ENCODE measurements around the gene IL17RD.

Gene IL17RD

GRCh38 chr3:57130571-57131209 lies 34.5 kb downstream of the IL17RD start:
- no peak for DNase-seq

DNA sequence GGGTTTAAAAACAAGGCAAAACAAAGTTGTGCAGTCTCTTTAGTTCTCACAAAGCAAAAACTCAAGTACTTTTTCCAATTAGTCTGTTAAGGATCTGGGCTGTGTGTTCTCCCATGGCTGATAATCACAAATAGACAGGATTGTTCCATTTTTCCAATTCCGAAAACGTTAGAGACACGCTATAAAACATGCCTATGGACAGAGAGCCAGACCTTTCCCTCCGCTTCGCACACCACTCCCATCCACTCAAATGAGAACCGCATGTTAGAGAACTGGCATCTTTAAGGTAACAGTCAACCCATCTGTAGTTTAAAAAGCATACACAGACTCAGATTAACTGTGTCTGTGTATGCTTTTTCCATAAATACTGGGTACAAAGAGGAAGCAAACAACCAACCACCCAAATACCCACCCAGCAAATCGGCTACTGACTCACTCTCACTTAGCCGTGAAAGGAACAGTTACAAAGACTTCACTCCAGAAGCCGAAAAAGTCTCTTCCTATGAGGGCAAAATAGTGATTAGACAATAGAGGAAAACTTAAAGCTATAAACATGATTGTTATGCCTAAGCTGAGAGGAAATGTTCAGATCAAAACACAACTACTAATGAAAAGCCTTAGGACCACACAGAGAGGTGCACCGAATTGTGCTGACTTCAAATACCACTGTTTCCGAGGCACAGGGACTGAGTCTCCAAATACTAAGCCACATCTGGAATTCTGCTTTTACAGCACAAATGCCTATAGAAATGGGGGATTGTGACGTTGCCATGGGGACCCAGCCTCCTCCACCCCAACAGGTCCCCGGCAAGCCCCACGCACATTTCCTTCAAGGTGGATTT lies 36.1 kb downstream of the IL17RD start:
- no peak for DNase-seq

DNA sequence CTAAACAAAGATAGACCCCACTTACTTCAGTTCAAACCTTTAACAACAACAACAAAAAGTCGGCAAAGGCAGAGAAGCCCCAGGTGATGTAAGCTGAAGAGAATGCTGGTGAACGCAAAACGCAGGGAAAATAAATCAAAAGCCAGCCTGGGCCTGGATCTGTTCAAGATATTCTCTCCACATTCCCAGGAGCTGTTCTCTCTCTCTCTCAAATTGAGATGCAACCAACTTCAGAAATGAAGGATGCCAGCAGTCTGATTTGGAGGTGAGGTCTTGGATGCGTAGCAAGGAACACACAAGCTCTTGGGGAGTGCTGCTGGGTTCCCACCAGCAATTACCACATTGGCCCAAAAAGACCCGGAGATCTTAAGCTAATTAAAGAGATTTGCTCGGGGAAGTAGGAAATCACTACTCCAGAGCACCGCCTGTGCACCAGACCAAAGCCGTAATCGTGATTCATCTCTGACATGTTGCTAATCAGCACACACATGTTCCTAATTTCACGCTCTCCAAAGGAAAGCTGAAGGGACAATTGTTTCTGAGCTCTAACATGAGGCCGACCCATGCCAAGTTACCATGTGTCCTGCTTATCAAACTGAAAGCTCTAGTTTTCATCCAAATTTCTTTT lies 37.1 kb downstream of the IL17RD start:
- DNase-seq, result no peak

GRCh38 chr3:57126244-57126643 lies 38.9 kb downstream of the IL17RD start:
- DNase-seq, result no peak

DNA sequence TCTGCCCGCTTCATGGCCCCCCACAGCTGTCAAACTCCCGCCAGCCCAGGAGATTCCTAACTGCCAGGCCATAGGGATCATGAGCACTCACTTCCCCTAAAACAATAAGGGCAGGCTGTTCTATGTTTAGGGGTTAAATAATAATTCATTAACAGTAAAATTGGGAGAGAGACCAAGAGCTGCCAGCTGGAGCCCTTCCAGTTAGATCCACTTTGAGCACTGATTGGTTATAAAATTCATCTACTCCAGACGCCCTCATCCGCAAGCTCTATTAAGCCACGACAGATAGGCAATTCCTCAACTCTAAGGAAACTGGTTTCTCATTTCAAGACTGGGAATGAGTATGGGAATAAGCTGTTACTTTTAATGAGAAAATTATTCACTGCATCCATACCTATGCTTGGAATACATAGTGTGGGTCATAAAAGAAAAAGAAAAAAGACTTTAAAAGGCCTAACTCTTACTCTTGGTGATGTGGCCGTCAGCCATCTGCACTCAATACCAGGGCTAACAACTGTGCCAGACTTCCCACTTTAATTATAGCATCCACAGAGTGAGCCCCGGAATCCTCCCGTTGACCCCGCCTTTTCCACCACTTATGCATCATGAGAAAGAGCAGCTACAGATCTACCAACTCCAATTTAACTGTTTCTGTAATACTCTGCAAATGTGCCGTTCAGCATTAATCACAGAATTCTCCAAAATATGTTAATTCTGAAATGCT lies 44.5 kb downstream of the IL17RD start:
- DNase-seq, result no peak

DNA sequence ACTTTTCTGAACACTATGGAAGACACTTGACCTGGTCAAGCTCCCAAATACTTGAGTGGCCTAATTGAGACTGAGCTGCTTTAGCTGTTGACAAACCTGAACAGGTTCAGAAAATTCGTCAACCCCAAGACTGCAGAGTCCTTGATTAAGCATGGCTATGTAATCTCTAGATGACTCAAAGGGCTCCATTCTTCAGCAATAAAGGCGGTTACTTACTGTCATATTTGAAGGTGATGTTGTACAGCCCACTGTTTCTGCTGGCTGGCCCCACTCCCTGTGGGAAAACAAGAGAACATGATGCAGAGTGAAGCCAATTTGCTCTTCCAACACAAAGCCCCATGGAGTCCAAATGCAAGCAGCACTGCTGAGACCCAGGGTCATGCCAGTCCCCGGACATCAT lies 45.1 kb downstream of the IL17RD start:
- no peak for DNase-seq

GRCh38 chr3:57118254-57118653 lies 46.9 kb downstream of the IL17RD start:
- DNase-seq, result no peak

GRCh38 chr3:57116501-57116900 lies 48.7 kb downstream of the IL17RD start:
- no peak for DNase-seq

DNA sequence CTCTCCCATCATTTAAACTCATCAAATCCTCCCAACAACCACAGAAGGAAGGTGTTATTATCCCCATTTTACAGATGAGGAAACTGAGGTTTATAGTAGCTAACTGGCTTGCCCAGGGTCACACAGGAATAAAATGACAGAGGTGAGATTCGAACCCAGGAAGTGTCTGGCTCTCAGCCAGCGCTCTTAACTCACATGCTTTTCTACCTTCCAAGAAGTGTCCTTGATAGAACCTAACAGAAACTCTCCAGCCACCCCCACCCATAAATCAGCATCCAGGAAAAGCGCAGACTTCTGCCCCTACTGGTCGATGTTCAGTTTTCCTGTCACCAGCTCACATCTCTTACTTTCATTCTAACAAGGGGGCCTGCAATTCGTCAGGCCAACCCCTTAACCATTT lies 52.9 kb downstream of the IL17RD start:
- peak; percentile 7 for DNase-seq

DNA sequence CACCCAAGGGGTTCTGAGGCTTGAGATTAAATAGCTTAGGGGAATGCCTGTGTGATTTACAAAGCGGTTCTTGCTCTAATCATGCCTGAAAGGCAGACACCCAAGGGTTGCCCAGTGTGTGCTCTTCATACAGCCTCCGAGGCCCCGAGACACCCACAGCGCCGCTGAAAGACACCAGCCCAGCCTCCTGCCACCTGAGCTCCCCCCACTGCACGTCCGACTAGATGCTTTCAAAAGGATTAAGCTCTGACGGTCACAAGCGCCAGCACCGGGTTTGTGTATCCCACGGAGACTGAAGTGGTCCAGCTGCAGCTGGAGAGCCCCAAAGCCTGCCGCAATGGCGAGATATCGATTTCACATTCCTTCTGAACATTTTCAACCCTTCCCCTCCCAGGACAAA lies 54.4 kb downstream of the IL17RD start:
- DNase-seq, result no peak

- no peak for DNase-seq
Observed at GRCh38 chr3:57110214-57110613, 54.9 kb downstream of the IL17RD start.

- DNase-seq, result no peak
Observed at GRCh38 chr3:57109437-57110199, 55.5 kb downstream of the IL17RD start.

DNA sequence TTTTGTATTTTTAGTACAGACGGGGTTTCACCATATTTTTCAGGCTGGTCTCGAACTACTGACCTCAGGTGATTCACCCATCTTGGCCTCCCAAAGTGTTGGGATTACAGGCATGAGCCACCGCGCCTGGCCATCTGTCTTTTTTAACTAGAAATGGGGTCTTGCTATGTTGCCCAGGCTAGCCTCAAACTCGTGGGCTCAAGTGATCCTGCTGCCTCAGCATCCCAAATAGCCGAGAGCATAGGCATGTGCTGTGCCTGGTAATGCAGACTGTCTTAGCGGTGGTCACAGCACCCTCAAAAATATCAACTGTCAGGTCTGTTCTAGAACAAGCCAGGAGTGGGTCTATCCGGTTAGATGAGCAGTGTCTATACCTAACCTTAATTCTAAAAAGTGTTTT lies 56.5 kb downstream of the IL17RD start:
- DNase-seq, result no peak

GRCh38 chr3:57105585-57105984 lies 59.6 kb downstream of the IL17RD start:
- no peak for DNase-seq

DNA sequence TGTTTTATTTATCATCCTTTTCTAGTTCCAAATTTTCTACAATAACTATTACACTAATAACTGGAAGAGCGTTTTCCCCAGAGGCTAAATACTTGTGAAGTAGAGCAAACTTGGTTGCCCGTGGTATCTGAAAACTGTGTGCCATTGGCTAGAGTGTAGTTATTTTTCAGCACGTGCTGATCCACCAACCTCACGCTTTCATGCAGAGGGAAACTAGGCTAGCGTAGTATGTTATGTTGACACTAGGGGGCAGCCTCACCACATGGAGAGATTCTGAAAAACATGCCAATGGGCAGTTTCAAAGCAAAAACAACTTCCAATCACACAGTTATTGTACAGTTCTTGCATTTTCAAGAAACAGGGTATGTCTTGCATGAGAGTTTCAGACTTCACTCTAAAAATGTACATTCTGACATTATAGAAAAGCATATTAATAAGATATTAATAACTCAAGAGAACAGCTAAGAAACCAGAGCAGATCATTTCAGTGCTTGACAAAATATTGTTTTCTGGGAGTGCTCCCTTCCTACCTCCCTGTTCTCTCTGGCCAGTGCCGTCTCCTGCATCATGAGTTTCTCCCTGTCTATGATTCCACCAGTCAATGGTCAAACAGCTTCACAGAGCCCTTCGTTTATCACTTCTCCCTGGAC lies 65.0 kb downstream of the IL17RD start:
- DNase-seq, result peak; percentile 79

DNA sequence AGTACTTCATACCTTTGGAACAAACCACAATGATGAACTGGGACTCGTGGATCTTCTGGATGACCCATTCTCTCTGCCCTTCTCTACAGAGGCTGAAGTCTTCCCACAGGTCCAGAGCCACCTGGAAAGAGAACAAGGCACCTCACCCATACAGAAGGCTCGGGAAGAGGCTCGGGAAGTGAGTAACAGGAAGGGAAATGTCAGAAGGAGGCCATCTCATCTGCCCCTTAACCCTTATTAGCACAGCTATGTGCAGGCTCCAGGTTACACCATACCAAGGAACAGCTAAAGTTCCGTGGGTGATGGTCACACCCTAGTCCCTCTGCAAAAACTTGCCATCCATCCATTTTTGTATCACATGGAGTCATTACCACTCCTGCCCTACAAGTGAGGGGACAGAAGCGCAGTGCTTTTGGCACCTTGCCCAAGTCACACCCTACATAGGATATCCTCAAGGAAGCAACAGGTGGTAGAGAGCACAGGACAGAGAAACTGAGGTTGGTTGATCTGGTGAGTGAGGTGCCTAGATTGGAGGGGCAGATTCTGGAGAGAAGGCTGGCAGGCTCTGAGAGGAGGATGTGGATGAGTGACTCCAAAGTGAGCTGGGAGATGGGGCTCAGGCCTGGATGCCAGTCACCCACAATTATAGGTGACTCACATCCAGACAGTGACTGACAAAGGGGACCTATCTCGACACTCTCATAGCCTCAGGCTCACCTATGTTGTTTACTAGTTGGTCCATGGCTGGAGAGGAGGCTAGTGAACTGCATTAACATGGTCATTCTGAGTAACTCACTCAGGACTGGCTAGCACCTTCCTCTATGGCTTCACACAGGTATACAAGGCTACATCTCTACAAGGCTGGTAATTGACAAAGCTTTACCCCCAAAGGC lies 66.5 kb downstream of the IL17RD start:
- no peak for DNase-seq

DNA sequence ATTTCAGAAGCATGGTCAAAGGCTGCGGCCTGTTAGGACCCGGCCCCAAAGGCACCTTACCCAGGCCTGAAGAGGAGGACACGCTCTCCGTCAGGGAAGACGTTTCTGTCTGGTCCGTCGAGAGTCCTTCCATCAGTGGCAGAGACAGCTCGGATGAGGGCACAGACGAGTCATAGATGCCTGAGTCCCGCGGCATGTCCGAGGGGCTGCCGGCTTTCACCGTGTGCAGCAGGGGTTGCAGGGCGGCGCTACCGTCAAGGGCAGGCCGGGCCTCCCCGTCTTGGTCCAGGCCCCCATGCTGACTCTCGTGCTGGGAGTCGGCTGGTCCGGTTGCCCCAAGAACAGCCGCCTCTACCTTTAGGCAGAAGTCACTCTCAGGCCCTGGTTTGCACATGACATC lies 67.6 kb downstream of the IL17RD start:
- DNase-seq, result no peak

DNA sequence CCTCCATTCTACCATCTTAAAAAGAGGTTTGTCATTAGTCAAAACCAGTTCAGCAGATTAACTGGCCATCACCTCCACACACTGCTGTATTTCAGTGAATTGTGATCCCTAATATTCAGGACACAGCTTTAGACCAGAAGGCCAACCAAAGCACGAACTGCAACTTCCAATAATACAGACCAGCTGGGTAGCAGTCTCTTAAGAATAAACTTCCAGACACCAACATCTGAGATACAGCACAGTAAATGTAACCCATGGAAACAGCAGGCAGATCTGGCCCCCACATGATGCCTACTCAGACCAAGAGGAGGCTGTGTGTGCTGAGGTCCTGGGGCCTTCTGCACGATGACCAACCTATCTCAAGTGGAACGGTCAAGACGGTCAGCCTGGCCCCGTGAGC lies 69.8 kb downstream of the IL17RD start:
- DNase-seq, result no peak

DNA sequence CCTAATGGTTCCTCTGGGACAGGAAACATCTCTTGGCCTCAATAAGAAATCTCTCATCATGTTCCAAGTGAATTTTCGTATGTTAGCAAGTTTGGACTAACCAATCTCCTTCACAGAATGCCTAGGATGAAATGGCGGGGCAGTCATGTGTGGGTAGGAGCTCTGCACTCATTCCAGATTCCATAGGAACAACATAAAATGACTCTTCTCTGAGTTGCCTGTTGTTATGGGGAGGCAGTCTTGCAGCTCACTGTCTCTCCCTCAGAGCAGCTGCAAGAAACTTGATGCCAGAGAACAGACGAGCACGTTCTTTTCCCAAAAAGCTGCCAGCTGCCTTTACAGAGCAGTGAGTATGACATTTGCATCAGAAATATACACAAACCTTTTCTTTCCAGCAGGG lies 70.6 kb downstream of the IL17RD start:
- DNase-seq, result no peak

- DNase-seq, result no peak
Observed at GRCh38 chr3:57093971-57094535, 71.1 kb downstream of the IL17RD start.

DNA sequence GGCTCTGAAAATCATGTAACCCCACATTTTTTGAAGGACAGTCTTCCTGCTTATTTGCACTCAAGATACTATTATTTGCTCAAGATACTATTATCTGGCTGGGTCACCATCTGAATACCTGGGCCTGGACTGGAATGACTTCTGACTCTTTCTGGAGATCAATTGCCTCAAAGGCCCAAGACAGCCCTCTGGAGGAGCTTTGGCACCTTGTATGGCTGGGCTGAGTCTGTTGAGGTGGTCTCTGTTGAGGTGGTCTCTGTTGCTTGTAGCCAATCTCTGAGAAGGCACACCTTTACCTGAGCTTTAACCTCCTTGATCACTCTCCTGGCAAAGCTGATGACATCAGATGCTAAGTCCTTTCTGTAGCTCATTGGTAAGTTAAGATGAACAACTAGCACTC lies 71.7 kb downstream of the IL17RD start:
- DNase-seq, result no peak

Measured in activated CD4-positive, alpha-beta T cell treated with anti-CD3 and anti-CD28 coated beads, Interleukin-2, Interleukin-6, amounts not matched to agents 100 ng/mL and 50 ng/mL, durations not matched to agents 16 hours and 8 hours (primary cell).